ENCODE measurements around the gene DBP.

DNA sequence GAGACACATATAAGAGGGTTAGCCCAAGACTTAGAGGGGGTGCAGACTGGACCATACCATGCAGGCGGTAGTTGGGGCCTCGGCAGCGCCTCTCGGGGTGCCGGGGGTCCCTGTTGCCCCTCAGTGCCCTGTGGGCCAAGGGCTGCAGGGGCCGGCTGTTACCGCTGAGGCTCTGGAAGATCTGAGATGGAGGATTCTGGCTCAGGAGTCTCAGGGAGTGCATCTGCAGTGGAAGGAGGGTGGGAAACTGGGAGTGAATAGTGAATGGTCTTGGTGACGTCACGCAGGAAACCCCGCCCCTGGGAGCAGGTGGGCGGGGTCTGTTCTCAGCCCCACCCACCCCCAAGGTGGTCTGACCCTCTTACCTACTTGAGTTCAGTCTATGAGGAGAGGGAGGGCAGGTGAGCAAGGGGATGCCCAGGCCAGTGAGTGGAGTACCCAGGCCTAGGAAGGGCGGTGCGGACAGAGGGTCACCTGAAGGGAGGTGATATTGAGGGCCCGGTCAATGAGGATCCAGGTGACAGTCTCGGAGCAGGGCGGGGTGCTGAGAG, 1.7 kb upstream of the DBP start:
- no peak for TF ChIP-seq CTCF (IDR thresholded peaks at IDR 0.05)
- no peak for TF ChIP-seq POLR2AphosphoS5 (IDR thresholded peaks at IDR 0.05)
- TF ChIP-seq POLR2A (IDR thresholded peaks at IDR 0.05), result no peak
